Measurements from ENCODE around the gene KIF21B. TPM values are rescaled to one million over a fixed set of nuclear protein-coding genes. Genes with fewer than 3 reads are reported as not detected.

The KIF21B gene, protein sequence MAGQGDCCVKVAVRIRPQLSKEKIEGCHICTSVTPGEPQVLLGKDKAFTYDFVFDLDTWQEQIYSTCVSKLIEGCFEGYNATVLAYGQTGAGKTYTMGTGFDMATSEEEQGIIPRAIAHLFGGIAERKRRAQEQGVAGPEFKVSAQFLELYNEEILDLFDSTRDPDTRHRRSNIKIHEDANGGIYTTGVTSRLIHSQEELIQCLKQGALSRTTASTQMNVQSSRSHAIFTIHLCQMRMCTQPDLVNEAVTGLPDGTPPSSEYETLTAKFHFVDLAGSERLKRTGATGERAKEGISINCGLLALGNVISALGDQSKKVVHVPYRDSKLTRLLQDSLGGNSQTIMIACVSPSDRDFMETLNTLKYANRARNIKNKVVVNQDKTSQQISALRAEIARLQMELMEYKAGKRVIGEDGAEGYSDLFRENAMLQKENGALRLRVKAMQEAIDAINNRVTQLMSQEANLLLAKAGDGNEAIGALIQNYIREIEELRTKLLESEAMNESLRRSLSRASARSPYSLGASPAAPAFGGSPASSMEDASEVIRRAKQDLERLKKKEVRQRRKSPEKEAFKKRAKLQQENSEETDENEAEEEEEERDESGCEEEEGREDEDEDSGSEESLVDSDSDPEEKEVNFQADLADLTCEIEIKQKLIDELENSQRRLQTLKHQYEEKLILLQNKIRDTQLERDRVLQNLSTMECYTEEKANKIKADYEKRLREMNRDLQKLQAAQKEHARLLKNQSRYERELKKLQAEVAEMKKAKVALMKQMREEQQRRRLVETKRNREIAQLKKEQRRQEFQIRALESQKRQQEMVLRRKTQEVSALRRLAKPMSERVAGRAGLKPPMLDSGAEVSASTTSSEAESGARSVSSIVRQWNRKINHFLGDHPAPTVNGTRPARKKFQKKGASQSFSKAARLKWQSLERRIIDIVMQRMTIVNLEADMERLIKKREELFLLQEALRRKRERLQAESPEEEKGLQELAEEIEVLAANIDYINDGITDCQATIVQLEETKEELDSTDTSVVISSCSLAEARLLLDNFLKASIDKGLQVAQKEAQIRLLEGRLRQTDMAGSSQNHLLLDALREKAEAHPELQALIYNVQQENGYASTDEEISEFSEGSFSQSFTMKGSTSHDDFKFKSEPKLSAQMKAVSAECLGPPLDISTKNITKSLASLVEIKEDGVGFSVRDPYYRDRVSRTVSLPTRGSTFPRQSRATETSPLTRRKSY (N-terminal part only)
- total RNA-seq (2014; rRNA removed; shearing (Covaris generic)), result 12.7 and 14.1 TPM in 2 replicates

DNA sequence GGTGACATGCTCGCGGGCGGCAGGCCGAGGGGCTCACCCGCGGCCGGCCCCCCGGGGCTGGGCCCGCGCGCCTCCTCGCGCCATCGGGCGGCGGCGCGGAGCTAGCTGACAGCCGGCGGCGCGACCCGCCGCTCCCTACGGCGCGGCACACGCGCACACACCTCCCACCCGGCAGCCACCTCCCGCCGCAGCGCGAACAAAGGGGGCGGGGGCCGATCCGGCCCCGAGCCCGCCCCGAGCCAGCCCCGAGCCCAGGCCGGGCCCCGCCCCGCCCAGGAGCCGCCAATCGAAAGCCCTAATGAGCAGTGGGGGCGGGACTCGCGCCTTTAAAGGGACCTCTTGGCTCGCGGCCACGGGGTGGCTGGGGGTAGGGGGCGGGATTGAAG is at the start of gene KIF21B:
KIF21B (minus strand) TSS at position 198 of the 386 bp plus-strand sequence. CDS start 331 bp downstream, outside the sequence.
- peak; percentile 99 for DNase-seq
- Histone ChIP-seq H3K36me3 (replicated peaks; ENCODE audit: control insufficient read depth, insufficient read depth, low read length) (peaks cover 3% of the 10 kb centered on the region; the same call in 1 of the 2 replicates), H3K27me3 (ENCODE audit: control insufficient read depth, insufficient read depth, low read length) (peaks cover 10% of the 10 kb centered on the region; the same call in 1 of the 2 replicates), H3K4me3 (ENCODE audit: insufficient read depth, low read depth, low read length) (peak within 1 kb of the TSS; percentile 64)

DNA sequence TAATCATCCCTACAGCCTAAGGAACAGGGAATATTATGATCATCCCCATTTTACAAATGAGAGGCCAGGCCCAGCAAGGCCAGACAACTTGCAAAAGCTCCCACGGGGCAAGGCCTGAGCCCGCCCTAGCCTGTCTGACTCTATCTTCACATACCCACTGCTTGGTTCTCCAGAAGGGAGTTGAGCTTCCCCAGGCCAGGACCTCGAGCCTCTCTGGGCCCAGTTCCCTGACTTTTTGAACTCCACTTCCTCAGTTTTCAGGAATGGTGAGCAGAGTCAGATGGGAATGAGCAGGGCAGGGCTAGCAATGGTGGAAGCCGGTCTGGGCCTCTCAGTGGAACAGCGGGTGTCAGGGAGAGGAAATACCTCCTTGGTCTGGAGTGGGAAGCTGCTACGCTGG is 49.4 kb upstream of the KIF21B start:
- Histone ChIP-seq H3K36me3 (replicated peaks; ENCODE audit: control insufficient read depth, insufficient read depth, low read length) (no peaks in the 10 kb centered on the region), H3K27me3 (ENCODE audit: control insufficient read depth, insufficient read depth, low read length) (no peaks in the 10 kb centered on the region; the same call in 1 of the 2 replicates), H3K4me3 (ENCODE audit: insufficient read depth, low read depth, low read length) (no peak overlapping the region)
- no peak for DNase-seq

DNA sequence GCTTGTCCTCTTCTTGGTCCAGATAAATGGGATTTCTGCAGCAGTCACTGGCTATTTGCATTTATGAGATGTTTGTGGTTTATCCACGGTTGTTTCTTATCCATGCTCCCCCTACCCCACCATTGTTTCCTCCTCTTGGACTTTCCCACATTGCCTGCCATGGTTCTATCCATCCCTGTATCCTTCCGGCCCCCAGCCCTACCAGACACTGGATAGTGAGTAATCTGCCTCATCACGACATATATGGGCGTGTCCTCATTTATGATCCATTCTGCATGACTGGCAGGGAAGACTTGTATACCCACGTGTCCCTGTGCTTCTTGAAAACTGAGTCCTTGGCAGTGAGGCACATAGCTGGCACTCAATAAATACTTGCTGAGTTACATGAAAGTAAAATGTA is 48.6 kb upstream of the KIF21B start:
- no peak for DNase-seq
- H3K27me3 ChIP-seq (ENCODE audit: control insufficient read depth, insufficient read depth, low read length), result no peaks in the 10 kb centered on the region; the same call in 1 of the 2 replicates
- no peaks in the 10 kb centered on the region for H3K36me3 ChIP-seq (replicated peaks; ENCODE audit: control insufficient read depth, insufficient read depth, low read length)
- H3K4me3 ChIP-seq (ENCODE audit: insufficient read depth, low read depth, low read length), result no peak overlapping the region

DNA sequence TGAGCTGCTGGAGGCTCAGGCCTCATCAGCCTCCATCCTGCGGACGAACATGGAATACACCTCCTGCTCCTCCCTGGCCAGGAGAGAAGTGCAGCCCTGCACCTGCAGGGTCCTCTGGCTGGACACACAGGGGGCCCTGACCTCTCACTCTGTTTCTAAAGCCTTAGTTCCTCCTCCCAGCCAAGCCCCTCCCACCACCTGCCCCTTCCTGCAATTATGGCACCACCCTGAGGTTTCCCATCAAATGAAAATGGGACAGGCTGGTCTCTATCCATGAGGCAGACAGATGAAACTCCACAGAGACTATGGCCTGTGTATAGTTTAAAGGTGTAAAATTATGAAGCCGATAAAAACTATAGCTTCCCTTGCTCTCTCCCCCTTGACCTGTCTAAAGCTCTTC is 46.1 kb upstream of the KIF21B start:
- Histone ChIP-seq H3K4me3 (ENCODE audit: insufficient read depth, low read depth, low read length) (no peak overlapping the region), H3K36me3 (replicated peaks; ENCODE audit: control insufficient read depth, insufficient read depth, low read length) (no peaks in the 10 kb centered on the region), H3K27me3 (ENCODE audit: control insufficient read depth, insufficient read depth, low read length) (no peaks in the 10 kb centered on the region)
- DNase-seq, result peak; percentile 76

DNA sequence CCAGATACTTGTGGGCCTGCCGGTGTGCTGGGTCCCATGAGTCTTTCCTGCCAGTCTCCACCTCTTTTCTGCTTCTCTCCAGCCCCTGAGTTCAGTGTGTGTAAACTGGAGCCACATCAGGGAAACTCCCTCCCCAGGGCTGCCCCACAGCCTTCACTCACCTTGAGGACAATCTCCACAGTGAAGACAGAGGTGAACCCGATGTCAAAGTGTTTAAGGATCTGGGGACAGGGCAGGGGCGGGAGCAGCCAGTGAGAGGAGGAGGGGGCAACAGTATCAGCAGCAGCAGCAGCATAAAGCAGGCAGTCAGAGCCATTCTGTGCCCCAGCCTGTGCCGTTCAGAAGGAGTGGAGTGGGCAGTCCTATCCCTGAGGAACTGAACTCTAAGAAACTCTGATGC is 45.5 kb upstream of the KIF21B start:
- H3K27me3 ChIP-seq (ENCODE audit: control insufficient read depth, insufficient read depth, low read length), result no peaks in the 10 kb centered on the region
- no peak for DNase-seq

DNA sequence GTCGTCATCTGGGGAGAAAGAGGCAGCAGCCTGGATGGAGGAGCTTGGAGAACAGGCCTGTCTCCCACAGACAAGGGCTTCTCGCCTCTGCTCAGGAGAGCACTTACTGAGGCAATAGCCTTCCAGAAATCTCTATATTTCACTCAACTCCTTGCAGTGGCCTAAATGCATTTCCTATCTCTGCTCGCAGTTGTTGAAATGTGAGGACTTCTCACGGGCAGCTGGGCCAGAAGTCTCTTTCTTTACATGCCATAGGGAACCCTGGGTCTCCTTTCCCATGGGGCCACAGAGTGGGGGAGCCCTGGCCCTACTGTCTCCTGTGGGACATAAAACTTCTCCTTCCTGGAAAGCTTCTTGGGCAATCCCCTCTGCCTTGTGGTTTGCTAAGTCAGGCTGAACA is 43.5 kb upstream of the KIF21B start:
- no peak for DNase-seq
- Histone ChIP-seq H3K4me3 (ENCODE audit: insufficient read depth, low read depth, low read length) (no peak overlapping the region), H3K27me3 (ENCODE audit: control insufficient read depth, insufficient read depth, low read length) (no peaks in the 10 kb centered on the region), H3K36me3 (replicated peaks; ENCODE audit: control insufficient read depth, insufficient read depth, low read length) (no peaks in the 10 kb centered on the region)

More for the DNA sequence above, 45.5 kb upstream of the KIF21B start:
- no peaks in the 10 kb centered on the region for H3K36me3 ChIP-seq (replicated peaks; ENCODE audit: control insufficient read depth, insufficient read depth, low read length)
- H3K4me3 ChIP-seq (ENCODE audit: insufficient read depth, low read depth, low read length), result no peak overlapping the region

DNA sequence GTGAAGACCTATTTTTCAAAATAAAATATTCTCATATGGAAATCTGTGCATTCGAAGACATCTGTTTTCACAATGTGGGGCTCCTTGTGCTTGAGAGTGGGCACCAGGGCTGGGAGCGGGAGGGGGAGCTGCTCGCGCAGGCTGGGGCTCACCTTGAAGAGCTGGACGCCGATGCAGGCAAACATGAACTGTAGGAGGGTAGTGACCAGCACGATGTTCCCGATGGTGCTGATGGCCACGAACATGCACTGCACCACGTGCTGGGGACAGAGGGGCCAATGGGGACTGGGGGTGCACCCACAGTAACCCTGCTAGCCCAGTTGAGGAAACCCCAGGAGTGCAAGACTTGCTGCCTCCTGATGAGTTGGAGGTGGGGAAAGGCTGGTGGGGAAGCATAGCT is 42.2 kb upstream of the KIF21B start:
- Histone ChIP-seq H3K27me3 (ENCODE audit: control insufficient read depth, insufficient read depth, low read length) (no peaks in the 10 kb centered on the region), H3K4me3 (ENCODE audit: insufficient read depth, low read depth, low read length) (no peak overlapping the region), H3K36me3 (replicated peaks; ENCODE audit: control insufficient read depth, insufficient read depth, low read length) (no peaks in the 10 kb centered on the region)
- DNase-seq, result no peak

DNA sequence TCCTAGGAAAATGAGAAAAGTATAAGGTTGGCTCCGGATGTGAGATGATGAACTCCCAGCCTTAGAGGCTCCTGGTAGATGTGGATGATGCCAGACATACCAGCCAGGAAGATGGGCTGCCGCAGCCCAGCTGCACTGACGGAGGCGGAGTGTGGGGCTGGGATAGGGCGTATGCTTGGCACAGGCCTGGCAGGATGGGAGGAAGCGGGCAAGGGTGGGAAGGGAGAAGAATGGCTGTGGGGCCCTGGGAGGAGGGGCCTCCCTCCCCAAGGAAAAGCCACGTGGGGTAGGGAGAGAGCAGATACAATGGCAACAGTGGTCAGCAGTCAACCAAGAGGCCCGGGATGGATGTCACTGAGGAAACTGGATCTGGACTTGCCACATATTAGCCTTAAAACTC is 41.3 kb upstream of the KIF21B start:
- Histone ChIP-seq H3K4me3 (ENCODE audit: insufficient read depth, low read depth, low read length) (no peak overlapping the region), H3K36me3 (replicated peaks; ENCODE audit: control insufficient read depth, insufficient read depth, low read length) (no peaks in the 10 kb centered on the region), H3K27me3 (ENCODE audit: control insufficient read depth, insufficient read depth, low read length) (no peaks in the 10 kb centered on the region)
- no peak for DNase-seq

DNA sequence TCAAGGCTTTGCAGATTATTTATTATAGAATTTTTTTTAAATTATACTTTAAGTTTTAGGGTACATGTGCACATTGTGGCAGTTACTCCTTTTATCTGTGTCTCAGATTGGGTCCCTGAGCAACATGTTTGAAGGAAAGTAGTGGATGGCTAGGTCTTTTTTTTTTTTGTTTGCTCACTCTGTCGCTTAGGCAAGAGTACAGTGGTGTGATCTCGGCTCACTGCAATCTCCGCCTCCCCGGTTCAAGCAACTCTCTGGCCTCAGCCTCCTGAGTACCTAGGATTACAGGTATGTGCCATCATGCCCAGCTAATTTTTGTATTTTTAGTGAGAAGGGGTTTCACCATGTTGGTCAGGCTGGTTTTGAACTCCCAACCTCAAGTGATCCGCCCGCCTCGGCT is 39.6 kb upstream of the KIF21B start:
- Histone ChIP-seq H3K4me3 (ENCODE audit: insufficient read depth, low read depth, low read length) (no peak overlapping the region), H3K36me3 (replicated peaks; ENCODE audit: control insufficient read depth, insufficient read depth, low read length) (no peaks in the 10 kb centered on the region), H3K27me3 (ENCODE audit: control insufficient read depth, insufficient read depth, low read length) (no peaks in the 10 kb centered on the region)
- DNase-seq, result no peak

DNA sequence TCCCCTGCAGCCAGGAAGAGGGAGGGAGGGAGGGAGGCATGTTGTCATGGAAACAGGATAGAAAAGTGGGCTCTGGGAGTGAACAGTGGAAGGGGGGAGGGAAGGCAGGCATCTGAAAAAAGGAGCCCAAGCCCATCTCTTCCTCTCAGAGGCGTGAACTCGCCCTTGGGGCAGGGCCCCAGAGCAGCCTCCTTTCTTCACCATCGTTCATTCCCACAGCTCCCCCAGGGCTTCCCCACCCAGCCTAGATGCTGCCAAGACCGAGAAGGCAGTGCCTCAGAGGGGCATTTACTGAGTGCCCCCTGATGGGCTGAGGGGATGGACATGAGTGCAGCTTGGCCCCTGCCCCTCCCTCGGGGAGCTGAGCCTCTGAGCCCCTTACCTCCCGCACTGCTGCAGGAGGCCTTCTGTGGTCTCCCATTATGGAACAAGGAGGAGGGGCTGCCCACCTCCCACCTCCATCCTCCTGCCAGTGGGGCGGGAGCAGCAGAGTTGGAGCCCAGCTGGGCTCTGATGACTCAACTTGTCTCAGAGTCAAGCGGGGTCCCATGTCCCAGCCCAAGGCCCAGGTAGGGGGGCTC is 39.1 kb upstream of the KIF21B start:
- DNase-seq, result peak; percentile 84
- Histone ChIP-seq H3K36me3 (replicated peaks; ENCODE audit: control insufficient read depth, insufficient read depth, low read length) (no peaks in the 10 kb centered on the region), H3K27me3 (ENCODE audit: control insufficient read depth, insufficient read depth, low read length) (no peaks in the 10 kb centered on the region), H3K4me3 (ENCODE audit: insufficient read depth, low read depth, low read length) (no peak overlapping the region)

DNA sequence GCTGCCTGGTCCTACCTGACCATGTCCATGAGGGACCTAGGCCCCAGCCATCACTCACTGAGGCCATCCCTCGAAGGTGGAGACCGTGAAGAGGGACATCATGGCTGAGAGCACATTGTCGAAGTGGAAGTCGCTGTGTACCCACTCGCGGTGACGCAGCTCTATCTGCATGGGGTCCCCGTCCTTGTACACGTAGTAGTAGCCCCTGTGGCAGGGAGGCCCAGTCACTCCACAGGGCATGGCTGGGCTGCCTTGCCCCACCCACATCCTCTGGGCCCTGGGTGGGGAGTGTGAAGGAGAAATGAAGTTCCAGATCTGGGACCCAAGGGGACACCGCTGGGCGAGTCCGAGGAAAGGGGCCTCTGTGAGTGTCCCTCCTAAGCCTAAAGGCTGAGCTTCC is 38.4 kb upstream of the KIF21B start:
- Histone ChIP-seq H3K27me3 (ENCODE audit: control insufficient read depth, insufficient read depth, low read length) (no peaks in the 10 kb centered on the region), H3K36me3 (replicated peaks; ENCODE audit: control insufficient read depth, insufficient read depth, low read length) (no peaks in the 10 kb centered on the region)

DNA sequence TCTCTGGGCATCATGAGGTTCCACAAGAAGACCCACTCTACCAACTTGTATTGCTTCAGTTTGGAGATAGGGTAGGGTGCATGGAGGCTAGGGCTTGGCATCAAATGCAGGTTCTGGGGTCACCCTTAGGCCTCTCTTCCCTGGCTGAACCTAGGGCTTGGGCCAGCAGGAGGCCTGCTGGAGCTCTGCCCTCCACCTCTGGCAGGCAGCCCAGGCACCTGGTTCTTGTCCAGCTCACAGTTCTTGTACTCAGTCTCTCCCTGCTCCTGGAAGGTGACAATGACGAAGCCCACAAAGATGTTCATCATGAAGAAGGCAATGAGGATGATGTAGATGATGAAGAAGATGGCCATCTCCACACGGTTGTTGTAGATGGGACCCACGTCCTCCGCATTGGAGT is 37.5 kb upstream of the KIF21B start:
- no peak for DNase-seq
- Histone ChIP-seq H3K27me3 (ENCODE audit: control insufficient read depth, insufficient read depth, low read length) (no peaks in the 10 kb centered on the region), H3K4me3 (ENCODE audit: insufficient read depth, low read depth, low read length) (no peak overlapping the region), H3K36me3 (replicated peaks; ENCODE audit: control insufficient read depth, insufficient read depth, low read length) (no peaks in the 10 kb centered on the region)

More for the DNA sequence above, 38.4 kb upstream of the KIF21B start:
- no peak for DNase-seq
- H3K4me3 ChIP-seq (ENCODE audit: insufficient read depth, low read depth, low read length), result no peak overlapping the region

DNA sequence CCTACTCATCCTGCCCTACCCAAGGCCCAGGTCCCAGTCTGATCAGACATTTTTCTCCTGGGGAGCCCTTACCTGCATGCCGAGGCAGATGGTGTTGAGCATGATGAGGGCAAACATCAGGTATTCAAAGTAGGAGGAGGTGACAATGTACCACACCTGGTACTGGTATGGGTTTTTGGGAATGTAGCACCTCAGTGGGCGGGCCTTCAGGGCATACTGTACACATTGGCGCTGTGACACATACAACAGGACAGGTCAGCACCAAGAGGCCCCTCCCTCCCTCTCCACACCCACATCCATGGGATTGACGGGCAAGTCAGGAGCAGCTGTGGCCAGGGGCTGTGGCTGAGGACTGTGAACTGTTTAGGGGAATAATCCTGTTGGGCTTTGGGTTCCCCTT is 37.1 kb upstream of the KIF21B start:
- no peak overlapping the region for H3K4me3 ChIP-seq (ENCODE audit: insufficient read depth, low read depth, low read length)
- no peaks in the 10 kb centered on the region for H3K36me3 ChIP-seq (replicated peaks; ENCODE audit: control insufficient read depth, insufficient read depth, low read length)
- H3K27me3 ChIP-seq (ENCODE audit: control insufficient read depth, insufficient read depth, low read length), result no peaks in the 10 kb centered on the region
- DNase-seq, result no peak
